HCT116 (cell line): ENCODE results near the gene RUFY2. TPM values are rescaled to one million over a fixed set of nuclear protein-coding genes. Genes with fewer than 3 reads are reported as not detected.
"Not testable (repeated sequence)": the region's sequence is repeated elsewhere in the genome, so short reads cannot be mapped to it uniquely, and the experiment has no call there.

Experiments
- ATAC-seq: fragments of 200-7000 bp; cut with Tn5 transposase; 2 replicates; pipeline ENCODE4 v1.9.1; 2020; ENCODE audit warnings: mild to moderate bottlenecking, moderate library complexity
- BruUV-seq: library from RNA; stranded (reverse); fragments of 400-500 nt; replicated peaks from 2 replicates; lab custom pipeline; 2021; lab: Mats Ljungman, UMichigan
- CTCF ChIA-PET: fragments of 300-600 bp; sonication (Branson Sonifier 250); formaldehyde crosslinking; loops from one replicate; lab custom pipeline; 2021; ENCODE audit warnings: antibody characterized with exemption; lab: Charles Lee
- POLR2A ChIA-PET: fragments of 300-600, 350-600 bp; sonication (Branson Sonifier 250); formaldehyde crosslinking; loops from one replicate; lab custom pipeline; 2021; ENCODE audit warnings: antibody characterized with exemption; lab: Charles Lee
- RAD21 ChIA-PET, 2 experiments: fragments of 300-600 bp; sonication (Branson Sonifier 250); formaldehyde crosslinking; loops; one replicate each; lab custom pipeline; 2023; ENCODE audit warnings: low total read pairs in 2 of 2; ENCODE audit not compliant: uncharacterized antibody in 2 of 2, unreplicated experiment in 2 of 2, low non-redundant PET in 1 of 2; lab: Charles Lee
- DNase-seq: peaks from one replicate; pipeline ENCODE4 v3.0.0-alpha.2; 2010; ENCODE audit warnings: low read depth, low spot score
- H2AFZ ChIP-seq: fragments of 200-600 bp; shearing (Covaris generic), sonication (generic); 2 replicates; pipeline ENCODE4 v1.6.1; 2017; ENCODE audit warnings: low read depth, mixed run types, mixed read lengths, antibody characterized with exemption, low read length; ENCODE audit not compliant: poor library complexity, severe bottlenecking
- H3K27ac ChIP-seq: 2 replicates; pipeline ENCODE4 v1.5.1; 2012; ENCODE audit warnings: low read depth, low read length
- H3K27me3 ChIP-seq: fragments of 200-600 bp; sonication (generic); 2 replicates; pipeline ENCODE4 v1.6.1; 2016; ENCODE audit warnings: mixed run types, low read length, mixed read lengths; ENCODE audit not compliant: insufficient read depth
- H3K36me3 ChIP-seq, 2 experiments: fragments of 200-500 bp in 1 of 2; fragments of 200-600 bp in 1 of 2; sonication (Bioruptor generic) in 1 of 2; sonication (generic) in 1 of 2; 2 replicates each; pipeline versions ENCODE4 v1.5.1 to v1.6.1; 2014 to 2016; ENCODE audit warnings: low read length in 2 of 2, inconsistent platforms in 1 of 2, mixed read lengths in 1 of 2, mixed run types in 1 of 2; ENCODE audit not compliant: insufficient read depth in 2 of 2, control insufficient read depth in 1 of 2
- H3K4me1 ChIP-seq, 2 experiments: fragments of 200-600 bp in 1 of 2; sonication (generic) in 1 of 2; 2 replicates each; pipeline versions ENCODE4 v1.5.1 to v1.6.1; 2012 to 2017; ENCODE audit warnings: low read length in 2 of 2, inconsistent platforms in 1 of 2, mild to moderate bottlenecking in 1 of 2, mixed read lengths in 1 of 2, mixed run types in 1 of 2, moderate library complexity in 1 of 2; ENCODE audit not compliant: insufficient read depth in 2 of 2, control insufficient read depth in 1 of 2
- H3K4me2 ChIP-seq: fragments of 200-600 bp; sonication (generic); 2 replicates; pipeline ENCODE4 v1.6.1; 2017; ENCODE audit warnings: mixed run types, low read length, mixed read lengths
- H3K4me3 ChIP-seq, 2 experiments: fragments of 200-600 bp in 1 of 2; sonication (generic) in 1 of 2; replicated peaks in 1 of 2; 2 replicates each; pipeline ENCODE4 v1.5.1; 2011 to 2016; ENCODE audit warnings: low read length in 2 of 2, control low read depth in 1 of 2, low read depth in 1 of 2, mild to moderate bottlenecking in 1 of 2, mixed read lengths in 1 of 2, mixed run types in 1 of 2
- H3K79me2 ChIP-seq: fragments of 200-600 bp; sonication (generic); 2 replicates; pipeline ENCODE4 v1.6.1; 2017; ENCODE audit warnings: mild to moderate bottlenecking, mixed run types, low read length, moderate library complexity, mixed read lengths; ENCODE audit not compliant: insufficient read depth
- H3K9ac ChIP-seq: fragments of 200-600 bp; sonication (generic); 2 replicates; pipeline ENCODE4 v1.6.1; 2016; ENCODE audit warnings: low read length, mixed read lengths
- H3K9me2 ChIP-seq: fragments of 200-600 bp; sonication (generic), shearing (Covaris generic); 2 replicates; pipeline ENCODE4 v1.6.1; 2017; ENCODE audit warnings: mixed run types, mild to moderate bottlenecking, moderate library complexity; ENCODE audit not compliant: insufficient read depth
- H3K9me3 ChIP-seq, 2 experiments: fragments of 200-500 bp in 1 of 2; fragments of 200-600 bp in 1 of 2; sonication (Bioruptor generic) in 1 of 2; sonication (generic) in 1 of 2; 2 replicates each; pipeline ENCODE4 v1.6.1; 2014 to 2017; ENCODE audit warnings: low read length in 2 of 2, mixed read lengths in 2 of 2, inconsistent platforms in 1 of 2, low read depth in 1 of 2, mild to moderate bottlenecking in 1 of 2, mixed run types in 1 of 2, moderate library complexity in 1 of 2; ENCODE audit not compliant: control insufficient read depth in 1 of 2, insufficient read depth in 1 of 2
- H4K20me1 ChIP-seq: fragments of 200-600 bp; sonication (generic), shearing (Covaris generic); 2 replicates; pipeline ENCODE4 v1.6.1; 2017; ENCODE audit warnings: mixed run types, mild to moderate bottlenecking, moderate library complexity; ENCODE audit not compliant: insufficient read depth
- EGR1 ChIP-seq: IDR thresholded peaks from 2 replicates; pipeline ENCODE4 v1.6.1; 2012; ENCODE audit warnings: low read depth
- ELF1 ChIP-seq: IDR thresholded peaks from 2 replicates; pipeline ENCODE4 v1.6.1; 2012; ENCODE audit warnings: low read depth, borderline replicate concordance
- EZH2 ChIP-seq: fragments of 200-600 bp; sonication (generic); IDR thresholded peaks from 2 replicates; pipeline ENCODE4 v1.6.1; 2017; ENCODE audit warnings: antibody characterized with exemption, mixed run types
- FOSL1 ChIP-seq: IDR thresholded peaks from 2 replicates; pipeline ENCODE4 v1.6.1; 2012; ENCODE audit warnings: low read depth
- POLR2A ChIP-seq: IDR thresholded peaks from 2 replicates; pipeline ENCODE4 v1.7.0; 2011; ENCODE audit warnings: borderline replicate concordance; ENCODE audit not compliant: insufficient read depth, insufficient read length; ENCODE audit errors: extremely low read depth
- SIN3A ChIP-seq: IDR thresholded peaks from 2 replicates; pipeline ENCODE4 v1.6.1; 2012; ENCODE audit warnings: low read depth
- SP1 ChIP-seq: IDR thresholded peaks from 2 replicates; pipeline ENCODE4 v1.6.1; 2012; ENCODE audit warnings: low read depth
- SRF ChIP-seq: IDR thresholded peaks from 2 replicates; pipeline ENCODE4 v1.6.1; 2012; ENCODE audit warnings: low read depth
- TCF7L2 ChIP-seq: IDR thresholded peaks from 2 replicates; pipeline ENCODE4 v1.7.0; 2011; ENCODE audit warnings: borderline replicate concordance, inconsistent platforms; ENCODE audit not compliant: insufficient read depth, insufficient read length; ENCODE audit errors: extremely low read depth
- YY1 ChIP-seq: IDR thresholded peaks from 2 replicates; pipeline ENCODE4 v1.6.1; 2011; ENCODE audit warnings: low read length, low read depth, moderate library complexity, mild to moderate bottlenecking; ENCODE audit not compliant: insufficient replicate concordance; ENCODE audit errors: extremely low read depth
- intact Hi-C: fragments of 100-400 bp; cut with micrococcal nuclease; formaldehyde crosslinking; loops from 2 replicates; pipeline ENCODE4 v1.10.0; 2022
- total RNA-seq: library from RNA; stranded (reverse); gene quantifications from one replicate; pipeline ENCODE4 v1.2.1, GENCODE V29; 2021; ENCODE audit not compliant: unreplicated experiment
- TF ChIP-seq, protein P1 (sequence below): IDR thresholded peaks from 2 replicates; pipeline ENCODE4 v1.6.1; 2011; ENCODE audit warnings: mild to moderate bottlenecking, low read length, moderate library complexity; ENCODE audit not compliant: insufficient replicate concordance; ENCODE audit errors: extremely low read depth
- TF ChIP-seq, protein P2 (sequence below): IDR thresholded peaks from 2 replicates; pipeline ENCODE4 v1.6.1; 2012
- TF ChIP-seq, protein P3 (sequence below), 3 experiments: fragments of 200-600 bp in 1 of 3; sonication (generic) in 1 of 3; IDR thresholded peaks in 2 of 3; conservative IDR thresholded peaks in 1 of 3; 2 replicates each; pipeline ENCODE4 v1.5.1; 2012 to 2017; ENCODE audit warnings: low read depth in 2 of 3, low read length in 2 of 3, antibody characterized with exemption in 1 of 3, borderline replicate concordance in 1 of 3, control low read depth in 1 of 3, mild to moderate bottlenecking in 1 of 3, mixed read lengths in 1 of 3, mixed run types in 1 of 3, moderate library complexity in 1 of 3; ENCODE audit not compliant: insufficient read depth in 1 of 3

The RUFY2 gene
- total RNA-seq, 1 experiment from 2014 or later: 13.0 TPM

DNA sequence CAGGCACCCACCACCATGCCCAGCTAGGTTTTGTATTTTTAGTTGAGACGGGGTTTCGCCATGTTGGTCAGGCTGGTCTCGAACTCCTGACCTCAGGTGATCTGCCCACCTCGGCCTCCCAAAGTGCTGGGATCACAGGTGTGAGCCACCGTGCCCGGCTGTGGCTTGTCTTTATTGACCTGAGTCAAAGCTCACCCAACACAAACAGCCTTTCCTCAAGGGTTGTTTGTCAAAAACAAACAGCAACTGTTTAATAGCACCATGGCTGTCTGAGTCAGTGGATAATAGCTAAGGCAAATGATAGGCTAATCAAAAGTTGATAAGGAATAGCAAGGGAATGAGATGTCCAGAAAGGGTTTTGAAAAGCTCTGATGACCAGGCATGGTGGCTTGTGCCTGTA lies 92.1 kb downstream of the RUFY2 start:
- H3K9ac ChIP-seq, H3K36me3 ChIP-seq, H2AFZ ChIP-seq, H3K4me2 ChIP-seq, POLR2A ChIA-PET, H3K4me1 ChIP-seq, ATAC-seq, DNase-seq, BruUV-seq, H3K9me2 ChIP-seq, intact Hi-C loops, H3K4me3 ChIP-seq, H3K9me3 ChIP-seq, CTCF ChIA-PET, H3K27ac ChIP-seq, H4K20me1 ChIP-seq, H3K27me3 ChIP-seq, H3K79me2 ChIP-seq, RAD21 ChIA-PET: not testable (repeated sequence)

DNA sequence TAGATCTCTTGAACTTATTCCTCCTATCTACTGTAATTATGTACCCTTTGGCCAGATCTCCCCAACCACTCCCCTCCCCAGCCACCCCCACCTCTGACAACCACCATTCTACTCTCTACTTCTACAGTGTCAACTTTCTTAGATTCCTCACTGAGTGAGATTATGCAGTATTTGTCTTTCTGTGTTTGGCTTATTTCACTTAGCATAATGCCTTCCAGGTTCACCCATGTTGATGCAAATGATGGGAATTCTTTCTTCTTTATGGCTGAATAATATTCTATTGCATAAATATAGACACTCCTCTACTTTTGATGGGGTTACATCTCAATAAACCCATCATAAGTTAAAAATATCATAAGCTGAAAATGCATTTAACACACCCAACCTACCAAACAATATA lies 96.5 kb downstream of the RUFY2 start:
- Histone ChIP-seq H2AFZ (no peak overlapping the region), H3K27ac (no peak overlapping the region), H3K36me3 (no peaks in the 10 kb centered on the region), H3K9me2 (no peaks in the 10 kb centered on the region), H3K4me1 (no peaks in the 10 kb centered on the region), H3K4me3 (no peak overlapping the region), H3K9me3 (no peaks in the 10 kb centered on the region), H3K79me2 (no peaks in the 10 kb centered on the region), H3K9ac (no peak overlapping the region), H3K27me3 (no peaks in the 10 kb centered on the region), H3K4me2 (no peak overlapping the region), H4K20me1 (no peaks in the 10 kb centered on the region)
- CTCF ChIA-PET: no interaction called here
- BruUV-seq: no TSS peak
- intact Hi-C loops: no loop called here
- POLR2A ChIA-PET: no interaction called here
- RAD21 ChIA-PET: no interaction called here
- ATAC-seq (no peak), DNase-seq (no peak)
- TF ChIP-seq SIN3A (no peak), SRF (no peak), TCF7L2 (no peak), EGR1 (no peak), YY1 (no peak), ELF1 (no peak), POLR2A (no peak), EZH2 (no peak), FOSL1 (no peak), SP1 (no peak)
- TF ChIP-seq, protein P1, sequence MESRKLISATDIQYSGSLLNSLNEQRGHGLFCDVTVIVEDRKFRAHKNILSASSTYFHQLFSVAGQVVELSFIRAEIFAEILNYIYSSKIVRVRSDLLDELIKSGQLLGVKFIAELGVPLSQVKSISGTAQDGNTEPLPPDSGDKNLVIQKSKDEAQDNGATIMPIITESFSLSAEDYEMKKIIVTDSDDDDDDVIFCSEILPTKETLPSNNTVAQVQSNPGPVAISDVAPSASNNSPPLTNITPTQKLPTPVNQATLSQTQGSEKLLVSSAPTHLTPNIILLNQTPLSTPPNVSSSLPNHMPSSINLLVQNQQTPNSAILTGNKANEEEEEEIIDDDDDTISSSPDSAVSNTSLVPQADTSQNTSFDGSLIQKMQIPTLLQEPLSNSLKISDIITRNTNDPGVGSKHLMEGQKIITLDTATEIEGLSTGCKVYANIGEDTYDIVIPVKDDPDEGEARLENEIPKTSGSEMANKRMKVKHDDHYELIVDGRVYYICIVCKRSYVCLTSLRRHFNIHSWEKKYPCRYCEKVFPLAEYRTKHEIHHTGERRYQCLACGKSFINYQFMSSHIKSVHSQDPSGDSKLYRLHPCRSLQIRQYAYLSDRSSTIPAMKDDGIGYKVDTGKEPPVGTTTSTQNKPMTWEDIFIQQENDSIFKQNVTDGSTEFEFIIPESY: no peak
- TF ChIP-seq, protein P2, sequence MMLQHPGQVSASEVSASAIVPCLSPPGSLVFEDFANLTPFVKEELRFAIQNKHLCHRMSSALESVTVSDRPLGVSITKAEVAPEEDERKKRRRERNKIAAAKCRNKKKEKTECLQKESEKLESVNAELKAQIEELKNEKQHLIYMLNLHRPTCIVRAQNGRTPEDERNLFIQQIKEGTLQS: no peak
- TF ChIP-seq, protein P3, sequence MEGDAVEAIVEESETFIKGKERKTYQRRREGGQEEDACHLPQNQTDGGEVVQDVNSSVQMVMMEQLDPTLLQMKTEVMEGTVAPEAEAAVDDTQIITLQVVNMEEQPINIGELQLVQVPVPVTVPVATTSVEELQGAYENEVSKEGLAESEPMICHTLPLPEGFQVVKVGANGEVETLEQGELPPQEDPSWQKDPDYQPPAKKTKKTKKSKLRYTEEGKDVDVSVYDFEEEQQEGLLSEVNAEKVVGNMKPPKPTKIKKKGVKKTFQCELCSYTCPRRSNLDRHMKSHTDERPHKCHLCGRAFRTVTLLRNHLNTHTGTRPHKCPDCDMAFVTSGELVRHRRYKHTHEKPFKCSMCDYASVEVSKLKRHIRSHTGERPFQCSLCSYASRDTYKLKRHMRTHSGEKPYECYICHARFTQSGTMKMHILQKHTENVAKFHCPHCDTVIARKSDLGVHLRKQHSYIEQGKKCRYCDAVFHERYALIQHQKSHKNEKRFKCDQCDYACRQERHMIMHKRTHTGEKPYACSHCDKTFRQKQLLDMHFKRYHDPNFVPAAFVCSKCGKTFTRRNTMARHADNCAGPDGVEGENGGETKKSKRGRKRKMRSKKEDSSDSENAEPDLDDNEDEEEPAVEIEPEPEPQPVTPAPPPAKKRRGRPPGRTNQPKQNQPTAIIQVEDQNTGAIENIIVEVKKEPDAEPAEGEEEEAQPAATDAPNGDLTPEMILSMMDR (IDR thresholded peaks at IDR 0.05 in 2 of 3, conservative IDR thresholded peaks at IDR 0.05 in 1 of 3; ENCODE audit: borderline replicate concordance in 1 of 3, insufficient read depth in 1 of 3, low read depth in 2 of 3, low read length in 2 of 3): no peak
